Measurements from ENCODE around the gene ASB5.
"Not testable (repeated sequence)": the region's sequence is repeated elsewhere in the genome, so short reads cannot be mapped to it uniquely, and the experiment has no call there.

ASB5 gene

GRCh38 chr4:176298664-176299063 is 29.6 kb upstream of the ASB5 start:
- Histone ChIP-seq H3K9me3 (ENCODE audit: control insufficient read depth, low read length) (no peaks in the 10 kb centered on the region), H3K4me3 (ENCODE audit: low read length) (no peak overlapping the region)

GRCh38 chr4:176295907-176296306 is 26.9 kb upstream of the ASB5 start:
- H3K27me3 ChIP-seq (ENCODE audit: control insufficient read depth, insufficient read depth, low read length); H3K36me3 ChIP-seq (ENCODE audit: control insufficient read depth, insufficient read depth, low read length); H3K9ac ChIP-seq (ENCODE audit: low read length); H3K4me1 ChIP-seq (ENCODE audit: control insufficient read depth, insufficient read depth, low read length); H3K9me3 ChIP-seq (ENCODE audit: control insufficient read depth, low read length); H3K4me3 ChIP-seq (ENCODE audit: low read length): not testable (repeated sequence)

More at GRCh38 chr4:176298664-176299063, 29.6 kb upstream of the ASB5 start:
- Histone ChIP-seq H3K4me1 (ENCODE audit: control insufficient read depth, insufficient read depth, low read length) (peaks cover 4% of the 10 kb centered on the region), H3K36me3 (ENCODE audit: control insufficient read depth, insufficient read depth, low read length) (no peaks in the 10 kb centered on the region), H3K9ac (ENCODE audit: low read length) (no peak overlapping the region), H3K27me3 (ENCODE audit: control insufficient read depth, insufficient read depth, low read length) (no peaks in the 10 kb centered on the region)

DNA sequence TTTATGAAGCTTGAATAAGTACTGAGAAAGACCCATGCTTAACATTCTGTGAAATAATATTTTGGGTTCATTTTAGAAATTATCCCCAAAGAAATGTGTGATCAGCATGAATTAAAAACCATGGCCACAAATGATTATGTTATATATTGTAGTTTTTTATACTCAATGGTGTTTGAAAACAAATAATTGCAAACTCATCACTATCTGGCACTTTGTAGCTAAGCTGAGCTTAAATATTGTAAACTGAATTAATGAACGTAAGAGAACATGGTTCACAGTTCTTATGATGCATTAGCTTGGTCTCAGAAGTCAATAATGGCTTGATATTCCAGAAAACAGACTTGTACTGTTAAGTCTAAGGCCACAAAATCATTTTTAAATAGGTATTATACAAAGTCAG is 24.6 kb upstream of the ASB5 start:
- Histone ChIP-seq H3K4me3 (ENCODE audit: low read length) (no peak overlapping the region), H3K36me3 (ENCODE audit: control insufficient read depth, insufficient read depth, low read length) (no peaks in the 10 kb centered on the region), H3K9me3 (ENCODE audit: control insufficient read depth, low read length) (no peaks in the 10 kb centered on the region), H3K4me1 (ENCODE audit: control insufficient read depth, insufficient read depth, low read length) (no peaks in the 10 kb centered on the region), H3K27me3 (ENCODE audit: control insufficient read depth, insufficient read depth, low read length) (no peaks in the 10 kb centered on the region), H3K9ac (ENCODE audit: low read length) (no peak overlapping the region)

- H3K4me1 ChIP-seq (ENCODE audit: control insufficient read depth, insufficient read depth, low read length): no peaks in the 10 kb centered on the region
These were observed 23.9 kb upstream of the ASB5 start for GRCh38 chr4:176292920-176293319.

DNA sequence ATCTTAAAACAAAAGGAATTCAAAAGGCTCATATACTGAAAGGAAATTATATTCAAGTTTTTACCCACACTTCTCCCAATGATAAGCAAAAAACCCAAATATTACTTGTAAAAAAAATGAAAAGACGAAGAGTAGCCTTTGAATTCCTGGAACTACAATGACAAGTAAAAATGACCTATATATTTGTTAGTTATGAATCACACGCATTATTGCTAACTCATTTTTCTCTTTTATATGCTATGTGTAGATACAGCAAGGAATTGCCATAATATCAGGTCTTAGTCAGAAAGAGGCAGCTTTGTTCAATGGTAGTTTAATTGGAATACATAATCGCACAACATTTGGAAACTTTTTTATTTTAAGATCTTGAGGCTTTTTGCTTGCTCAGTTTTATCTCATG is 22.7 kb upstream of the ASB5 start:
- no peaks in the 10 kb centered on the region for H3K36me3 ChIP-seq (ENCODE audit: control insufficient read depth, insufficient read depth, low read length)
- H3K4me3 ChIP-seq (ENCODE audit: low read length): no peak overlapping the region
- no peaks in the 10 kb centered on the region for H3K4me1 ChIP-seq (ENCODE audit: control insufficient read depth, insufficient read depth, low read length)

More at GRCh38 chr4:176292920-176293319, 23.9 kb upstream of the ASB5 start:
- Histone ChIP-seq H3K27me3 (ENCODE audit: control insufficient read depth, insufficient read depth, low read length) (no peaks in the 10 kb centered on the region), H3K9ac (ENCODE audit: low read length) (no peak overlapping the region), H3K36me3 (ENCODE audit: control insufficient read depth, insufficient read depth, low read length) (no peaks in the 10 kb centered on the region), H3K9me3 (ENCODE audit: control insufficient read depth, low read length) (no peaks in the 10 kb centered on the region), H3K4me3 (ENCODE audit: low read length) (no peak overlapping the region)

DNA sequence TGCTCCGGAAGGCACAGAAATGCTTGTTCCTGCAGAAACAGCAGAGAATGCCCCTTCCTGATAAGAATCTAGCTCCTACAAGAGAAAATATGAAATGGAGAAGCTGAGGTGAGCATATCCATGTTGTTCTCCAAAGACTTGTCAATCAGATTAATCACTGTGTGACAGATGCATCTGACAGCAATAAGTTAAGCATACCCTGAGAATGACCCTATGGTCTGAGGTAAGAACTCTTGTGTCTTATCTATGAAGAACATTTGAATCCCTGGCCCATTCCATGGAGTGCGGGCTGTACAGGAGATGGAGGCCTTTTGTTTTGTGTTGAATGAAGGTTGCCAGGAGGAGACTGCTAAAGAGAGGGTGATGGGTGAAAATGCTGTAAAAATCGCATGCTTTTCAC is 21.5 kb upstream of the ASB5 start:
- Histone ChIP-seq H3K9ac (ENCODE audit: low read length) (no peak overlapping the region), H3K27me3 (ENCODE audit: control insufficient read depth, insufficient read depth, low read length) (no peaks in the 10 kb centered on the region), H3K4me1 (ENCODE audit: control insufficient read depth, insufficient read depth, low read length) (no peaks in the 10 kb centered on the region), H3K9me3 (ENCODE audit: control insufficient read depth, low read length) (no peaks in the 10 kb centered on the region), H3K36me3 (ENCODE audit: control insufficient read depth, insufficient read depth, low read length) (no peaks in the 10 kb centered on the region), H3K4me3 (ENCODE audit: low read length) (no peak overlapping the region)

More for the DNA sequence above, 22.7 kb upstream of the ASB5 start:
- H3K27me3 ChIP-seq (ENCODE audit: control insufficient read depth, insufficient read depth, low read length): no peaks in the 10 kb centered on the region
- H3K9me3 ChIP-seq (ENCODE audit: control insufficient read depth, low read length): no peaks in the 10 kb centered on the region
- H3K9ac ChIP-seq (ENCODE audit: low read length): no peak overlapping the region

- H3K4me1 ChIP-seq (ENCODE audit: control insufficient read depth, insufficient read depth, low read length): no peaks in the 10 kb centered on the region
These were observed 20.5 kb upstream of the ASB5 start for GRCh38 chr4:176289561-176289960.

GRCh38 chr4:176288020-176288419 is 19.0 kb upstream of the ASB5 start:
- H3K4me1 ChIP-seq (ENCODE audit: control insufficient read depth, insufficient read depth, low read length): no peaks in the 10 kb centered on the region
- H3K27me3 ChIP-seq (ENCODE audit: control insufficient read depth, insufficient read depth, low read length): no peaks in the 10 kb centered on the region
- no peak overlapping the region for H3K4me3 ChIP-seq (ENCODE audit: low read length)
- no peaks in the 10 kb centered on the region for H3K36me3 ChIP-seq (ENCODE audit: control insufficient read depth, insufficient read depth, low read length)
- no peak overlapping the region for H3K9ac ChIP-seq (ENCODE audit: low read length)
- H3K9me3 ChIP-seq (ENCODE audit: control insufficient read depth, low read length): no peaks in the 10 kb centered on the region

More at GRCh38 chr4:176289561-176289960, 20.5 kb upstream of the ASB5 start:
- Histone ChIP-seq H3K4me3 (ENCODE audit: low read length) (no peak overlapping the region), H3K36me3 (ENCODE audit: control insufficient read depth, insufficient read depth, low read length) (no peaks in the 10 kb centered on the region), H3K9ac (ENCODE audit: low read length) (no peak overlapping the region), H3K27me3 (ENCODE audit: control insufficient read depth, insufficient read depth, low read length) (no peaks in the 10 kb centered on the region), H3K9me3 (ENCODE audit: control insufficient read depth, low read length) (no peaks in the 10 kb centered on the region)

DNA sequence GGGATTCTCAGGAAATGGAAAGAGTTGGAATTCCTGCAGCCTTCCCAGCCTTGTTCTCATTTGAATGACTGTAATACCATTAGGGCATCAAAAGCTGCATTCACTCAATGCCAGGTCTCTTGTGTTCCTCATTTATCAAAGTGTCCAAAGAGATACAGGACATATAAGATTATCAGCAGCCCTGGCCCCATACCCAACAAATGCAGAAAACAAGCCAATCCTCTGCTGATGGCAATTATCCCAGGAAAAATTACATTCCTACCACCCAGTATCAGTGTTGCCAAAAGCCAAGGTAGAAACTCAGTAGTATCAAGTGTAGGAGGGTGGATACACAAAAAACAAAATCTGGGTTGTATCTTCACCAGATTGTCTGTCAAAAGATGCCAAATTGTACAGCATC is 18.5 kb upstream of the ASB5 start:
- Histone ChIP-seq H3K9ac (ENCODE audit: low read length) (no peak overlapping the region), H3K4me1 (ENCODE audit: control insufficient read depth, insufficient read depth, low read length) (no peaks in the 10 kb centered on the region), H3K36me3 (ENCODE audit: control insufficient read depth, insufficient read depth, low read length) (no peaks in the 10 kb centered on the region), H3K9me3 (ENCODE audit: control insufficient read depth, low read length) (no peaks in the 10 kb centered on the region), H3K4me3 (ENCODE audit: low read length) (no peak overlapping the region), H3K27me3 (ENCODE audit: control insufficient read depth, insufficient read depth, low read length) (no peaks in the 10 kb centered on the region)

DNA sequence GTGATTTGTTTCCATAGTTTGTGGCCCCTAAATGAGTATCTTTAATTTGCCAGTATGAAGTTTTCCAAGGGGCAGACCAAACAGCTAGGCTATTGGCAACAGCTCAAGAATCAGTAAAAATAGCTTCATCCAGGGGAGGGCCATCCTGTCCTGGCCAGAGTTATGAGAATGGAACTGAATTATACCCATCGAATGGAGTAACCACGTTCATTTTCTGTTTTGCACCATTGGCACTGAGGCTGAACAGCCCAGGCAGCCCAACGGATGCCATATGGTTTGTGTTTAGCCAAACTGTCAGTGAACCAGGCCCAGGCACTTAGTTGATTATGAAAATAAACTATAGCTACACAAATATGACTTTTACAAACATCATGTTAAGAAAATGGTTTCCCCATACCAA is 17.7 kb upstream of the ASB5 start:
- Histone ChIP-seq H3K27me3 (ENCODE audit: control insufficient read depth, insufficient read depth, low read length) (no peaks in the 10 kb centered on the region), H3K4me1 (ENCODE audit: control insufficient read depth, insufficient read depth, low read length) (no peaks in the 10 kb centered on the region), H3K9ac (ENCODE audit: low read length) (no peak overlapping the region), H3K4me3 (ENCODE audit: low read length) (no peak overlapping the region), H3K9me3 (ENCODE audit: control insufficient read depth, low read length) (no peaks in the 10 kb centered on the region), H3K36me3 (ENCODE audit: control insufficient read depth, insufficient read depth, low read length) (no peaks in the 10 kb centered on the region)

DNA sequence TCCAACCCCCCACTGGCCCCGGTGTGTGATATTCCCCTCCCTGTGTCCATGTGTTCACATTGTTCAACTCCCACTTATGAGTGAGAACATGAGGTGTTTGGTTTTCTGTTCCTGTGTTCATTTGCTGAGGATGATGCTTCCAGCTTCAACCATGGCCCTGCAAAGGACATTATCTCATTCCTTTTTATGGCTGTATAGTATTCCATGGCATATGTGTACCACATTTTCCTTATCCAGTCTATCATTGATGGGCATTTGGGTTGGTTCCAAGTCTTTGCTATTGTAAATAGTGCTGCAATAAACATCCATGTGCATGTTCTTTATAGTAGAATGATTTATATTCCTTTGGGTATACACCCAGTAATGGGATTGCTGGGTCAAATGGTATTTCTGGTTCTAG is 10.5 kb upstream of the ASB5 start:
- not testable (repeated sequence) for H3K4me3 ChIP-seq (ENCODE audit: low read length); H3K4me1 ChIP-seq (ENCODE audit: control insufficient read depth, insufficient read depth, low read length); H3K9ac ChIP-seq (ENCODE audit: low read length); H3K36me3 ChIP-seq (ENCODE audit: control insufficient read depth, insufficient read depth, low read length); H3K27me3 ChIP-seq (ENCODE audit: control insufficient read depth, insufficient read depth, low read length); H3K9me3 ChIP-seq (ENCODE audit: control insufficient read depth, low read length)

- no peaks in the 10 kb centered on the region for H3K4me1 ChIP-seq (ENCODE audit: control insufficient read depth, insufficient read depth, low read length)
- H3K9me3 ChIP-seq (ENCODE audit: control insufficient read depth, low read length): no peaks in the 10 kb centered on the region
- H3K27me3 ChIP-seq (ENCODE audit: control insufficient read depth, insufficient read depth, low read length): no peaks in the 10 kb centered on the region
- H3K9ac ChIP-seq (ENCODE audit: low read length): peak overlapping the region; percentile 42
- H3K4me3 ChIP-seq (ENCODE audit: low read length): peak overlapping the region; percentile 15
- H3K36me3 ChIP-seq (ENCODE audit: control insufficient read depth, insufficient read depth, low read length): no peaks in the 10 kb centered on the region
These were observed 8.3 kb upstream of the ASB5 start for GRCh38 chr4:176277162-176277904.

DNA sequence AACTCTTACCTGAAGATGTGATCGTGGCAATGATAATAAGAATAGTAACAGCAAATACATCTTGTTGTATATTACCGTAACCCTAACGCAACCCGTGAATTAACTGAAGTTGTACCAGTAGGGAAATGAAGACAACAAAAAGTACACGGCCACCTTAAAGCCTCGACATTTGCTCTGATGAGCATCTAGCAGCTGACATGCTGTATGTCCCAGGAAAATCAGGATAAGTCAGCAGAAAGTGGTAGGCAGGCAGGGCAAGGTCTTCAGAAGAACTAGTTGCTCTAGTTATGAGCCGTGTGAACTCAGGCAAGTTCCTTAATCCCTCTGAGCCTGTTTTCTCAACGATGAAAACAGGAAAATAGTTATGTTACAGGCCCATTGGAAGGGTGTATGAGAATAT is 7.7 kb upstream of the ASB5 start:
- H3K4me3 ChIP-seq (ENCODE audit: low read length): no peak overlapping the region
- H3K36me3 ChIP-seq (ENCODE audit: control insufficient read depth, insufficient read depth, low read length): no peaks in the 10 kb centered on the region
- H3K9me3 ChIP-seq (ENCODE audit: control insufficient read depth, low read length): no peaks in the 10 kb centered on the region
- H3K27me3 ChIP-seq (ENCODE audit: control insufficient read depth, insufficient read depth, low read length): no peaks in the 10 kb centered on the region
- no peaks in the 10 kb centered on the region for H3K4me1 ChIP-seq (ENCODE audit: control insufficient read depth, insufficient read depth, low read length)
- H3K9ac ChIP-seq (ENCODE audit: low read length): peak overlapping the region; percentile 42
